ENCODE results near the gene NOXO1. TPM values are rescaled to one million over a fixed set of nuclear protein-coding genes. Genes with fewer than 3 reads are reported as not detected.

NOXO1 gene
- polyA plus RNA-seq, 1 of the 3 experiments (the other 2 are of a cell fraction), result 0.21 TPM

GRCh38 chr16:1946495-1947368, 34.5 kb downstream of the NOXO1 start:
- POLR2A ChIA-PET, result no interaction called here
- Histone ChIP-seq H4K20me1 (ENCODE audit: insufficient read depth) (no peaks in the 10 kb centered on the region), H3K9me3 (no peaks in the 10 kb centered on the region), H3K36me3 (replicated peaks in 1 of 2; ENCODE audit: control insufficient read depth in 1 of 2, insufficient read depth in 2 of 2, low read length in 1 of 2) (no peaks in the 10 kb centered on the region), H3K27ac (ENCODE audit: low read depth in 2 of 2, low read length in 1 of 2) (no peak overlapping the region), H2AFZ (ENCODE audit: low read depth) (no peak overlapping the region), H3K4me2 (no peak overlapping the region), H3K27me3 (ENCODE audit: insufficient read depth) (no peaks in the 10 kb centered on the region), H3K79me2 (ENCODE audit: insufficient read depth) (no peaks in the 10 kb centered on the region), H3K9ac (no peak overlapping the region), H3K4me3 (ENCODE audit: low read depth in 2 of 2, low read length in 1 of 2) (no peak overlapping the region), H3K9me2 (no peaks in the 10 kb centered on the region), H3F3A (replicated peaks; ENCODE audit: insufficient read depth) (no peaks in the 10 kb centered on the region), H3K4me1 (ENCODE audit: control insufficient read depth in 1 of 2, insufficient read depth in 2 of 2, low read depth in 1 of 2, low read length in 1 of 2) (peaks cover 0 to 8% of the 10 kb centered on the region in 2 experiments; a peak in 2 of 4 replicates)
- 86% methylated on average over 7 of the region's 38 CpGs for WGBS (ENCODE audit: low lambda C conversion rate)
- no peak for TF ChIP-seq CHD2 (IDR thresholded peaks at IDR 0.05; ENCODE audit: low read length, partially characterized antibody)
- TF ChIP-seq TAF1 (IDR thresholded peaks at IDR 0.05; ENCODE audit: borderline replicate concordance, low read depth, low read length), result no peak
- no peak for TF ChIP-seq FOSL2 (IDR thresholded peaks at IDR 0.05; ENCODE audit: borderline replicate concordance, low read depth)
- no peak for TF ChIP-seq TEAD4 (IDR thresholded peaks at IDR 0.05; ENCODE audit: borderline replicate concordance, insufficient read depth)
- no peak for TF ChIP-seq IRF3 (IDR thresholded peaks at IDR 0.05; ENCODE audit: low read depth, low read length)
- no peak for TF ChIP-seq EP300 (IDR thresholded peaks at IDR 0.05; ENCODE audit: borderline replicate concordance in 1 of 2, low read depth in 1 of 2, low read length in 1 of 2)
- TF ChIP-seq EZH2phosphoT487 (IDR thresholded peaks at IDR 0.05; ENCODE audit: borderline replicate concordance, low read depth), result no peak
- no peak for TF ChIP-seq SIN3A (IDR thresholded peaks at IDR 0.05; ENCODE audit: borderline replicate concordance, low read depth, low read length)
- no peak for TF ChIP-seq USF2 (IDR thresholded peaks at IDR 0.05; ENCODE audit: borderline replicate concordance, low read depth, low read length)
- TF ChIP-seq RFX5 (IDR thresholded peaks at IDR 0.05; ENCODE audit: low read length), result no peak
- CTCF ChIA-PET, result interaction anchor here (0.9 to 1.9 kb wide), 4 partner anchors 12 to 194 kb away, joined by 3 to 6 read pairs (median 4); no protein-coding TSS in a partner anchor
- no peak for DNase-seq

GRCh38 chr16:1945559-1946391, 35.5 kb downstream of the NOXO1 start:
- 87% methylated on average over 12 of the region's 19 CpGs for WGBS (ENCODE audit: low lambda C conversion rate)
- no peaks in the 10 kb centered on the region for H3F3A ChIP-seq (replicated peaks; ENCODE audit: insufficient read depth)
- H3K4me2 ChIP-seq, result no peak overlapping the region
- ChIA-PET POLR2A (no interaction called here), CTCF (interaction anchor here (0.9 to 3.4 kb wide), 4 partner anchors 13 to 195 kb away, joined by 3 to 16 read pairs (median 4); no protein-coding TSS in a partner anchor)
- no peak overlapping the region for H3K9ac ChIP-seq
- no peak overlapping the region for H3K27ac ChIP-seq (ENCODE audit: low read depth in 2 of 2, low read length in 1 of 2)
- H3K36me3 ChIP-seq (replicated peaks in 1 of 2; ENCODE audit: control insufficient read depth in 1 of 2, insufficient read depth in 2 of 2, low read length in 1 of 2), result peaks cover 0 to 2% of the 10 kb centered on the region in 2 experiments
- no peaks in the 10 kb centered on the region for H3K9me2 ChIP-seq
- H2AFZ ChIP-seq (ENCODE audit: low read depth), result no peak overlapping the region
- DNase-seq, result no peak
- no peaks in the 10 kb centered on the region for H3K9me3 ChIP-seq
- no peaks in the 10 kb centered on the region for H3K27me3 ChIP-seq (ENCODE audit: insufficient read depth)
- H3K4me1 ChIP-seq (ENCODE audit: control insufficient read depth in 1 of 2, insufficient read depth in 2 of 2, low read depth in 1 of 2, low read length in 1 of 2), result peaks cover 0 to 10% of the 10 kb centered on the region in 2 experiments; a peak in 2 of 4 replicates
- H3K79me2 ChIP-seq (ENCODE audit: insufficient read depth), result no peaks in the 10 kb centered on the region
- H3K4me3 ChIP-seq (ENCODE audit: low read depth in 2 of 2, low read length in 1 of 2), result no peak overlapping the region
- no peaks in the 10 kb centered on the region for H4K20me1 ChIP-seq (ENCODE audit: insufficient read depth)
- TF ChIP-seq CTCF (IDR thresholded peaks at IDR 0.05) (no peak), SMC3 (IDR thresholded peaks at IDR 0.05; ENCODE audit: low read depth, low read length) (no peak), POLR2AphosphoS5 (IDR thresholded peaks at IDR 0.05; ENCODE audit: low read depth, low read length) (no peak), FOXJ3 (CRISPR knock-in tag; IDR thresholded peaks at IDR 0.05) (no peak), JUND (IDR thresholded peaks at IDR 0.05) (no peak), NRF1 (IDR thresholded peaks at IDR 0.05; ENCODE audit: low read depth, low read length) (no peak), PBX3 (IDR thresholded peaks at IDR 0.05) (no peak), ELF1 (IDR thresholded peaks at IDR 0.05) (no peak), GATA2 (CRISPR knock-in tag; IDR thresholded peaks at IDR 0.05) (no peak), TEAD4 (IDR thresholded peaks at IDR 0.05; ENCODE audit: borderline replicate concordance, insufficient read depth) (no peak)
